Measurements from ENCODE around the gene BARX1. TPM values are rescaled to one million over a fixed set of nuclear protein-coding genes. Genes with fewer than 3 reads are reported as not detected.

The BARX1 gene
- total and polyA plus RNA-seq, 10 of the 15 experiments (the other 5 are each of a cell fraction or from before 2014, with no cell fraction given), result not detected

DNA sequence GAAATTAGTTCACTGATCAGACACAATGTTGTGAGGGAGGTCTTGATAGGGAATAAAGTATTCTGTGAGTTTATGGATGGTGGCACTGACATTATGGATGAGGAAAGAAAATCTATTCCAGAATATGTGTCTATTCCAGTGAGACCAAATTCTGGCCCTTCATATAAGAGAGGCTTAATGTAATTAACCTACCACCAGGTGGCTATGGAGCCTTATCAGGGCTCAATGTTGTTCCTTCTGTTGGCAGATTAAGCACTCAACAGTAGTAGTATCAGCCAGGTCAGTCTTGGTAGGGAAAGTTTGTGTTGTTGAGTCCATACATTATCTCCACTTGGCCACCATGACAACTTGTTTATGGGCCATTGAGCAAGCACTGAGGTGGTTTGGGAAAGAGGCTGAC is 41.7 kb upstream of the BARX1 start:
- H3K27me3 ChIP-seq (replicated peaks in 1 of 2; ENCODE audit: control insufficient read depth in 2 of 2, insufficient read depth in 2 of 2, low read length in 1 of 2), result no peaks in the 10 kb centered on the region
- no peak for TF ChIP-seq JUND (IDR thresholded peaks at IDR 0.05; ENCODE audit: low read depth, low read length)
- no peak for TF ChIP-seq SREBF2 (IDR thresholded peaks at IDR 0.05; ENCODE audit: low read length)
- TF ChIP-seq POU2F2 (IDR thresholded peaks at IDR 0.05; ENCODE audit: borderline replicate concordance, low read depth, low read length), result no peak
- TF ChIP-seq TCF3 (IDR thresholded peaks at IDR 0.05; ENCODE audit: borderline replicate concordance, insufficient read depth, low read depth, low read length), result no peak
- TF ChIP-seq ZNF384 (IDR thresholded peaks at IDR 0.05; ENCODE audit: borderline replicate concordance, low read depth, low read length), result no peak
- no peak for TF ChIP-seq HCFC1 (IDR thresholded peaks at IDR 0.05; ENCODE audit: low read length)
- TF ChIP-seq SREBF1 (IDR thresholded peaks at IDR 0.05; ENCODE audit: low read length), result no peak
- no peak for TF ChIP-seq PKNOX1 (IDR thresholded peaks at IDR 0.05)
- TF ChIP-seq, protein P1, sequence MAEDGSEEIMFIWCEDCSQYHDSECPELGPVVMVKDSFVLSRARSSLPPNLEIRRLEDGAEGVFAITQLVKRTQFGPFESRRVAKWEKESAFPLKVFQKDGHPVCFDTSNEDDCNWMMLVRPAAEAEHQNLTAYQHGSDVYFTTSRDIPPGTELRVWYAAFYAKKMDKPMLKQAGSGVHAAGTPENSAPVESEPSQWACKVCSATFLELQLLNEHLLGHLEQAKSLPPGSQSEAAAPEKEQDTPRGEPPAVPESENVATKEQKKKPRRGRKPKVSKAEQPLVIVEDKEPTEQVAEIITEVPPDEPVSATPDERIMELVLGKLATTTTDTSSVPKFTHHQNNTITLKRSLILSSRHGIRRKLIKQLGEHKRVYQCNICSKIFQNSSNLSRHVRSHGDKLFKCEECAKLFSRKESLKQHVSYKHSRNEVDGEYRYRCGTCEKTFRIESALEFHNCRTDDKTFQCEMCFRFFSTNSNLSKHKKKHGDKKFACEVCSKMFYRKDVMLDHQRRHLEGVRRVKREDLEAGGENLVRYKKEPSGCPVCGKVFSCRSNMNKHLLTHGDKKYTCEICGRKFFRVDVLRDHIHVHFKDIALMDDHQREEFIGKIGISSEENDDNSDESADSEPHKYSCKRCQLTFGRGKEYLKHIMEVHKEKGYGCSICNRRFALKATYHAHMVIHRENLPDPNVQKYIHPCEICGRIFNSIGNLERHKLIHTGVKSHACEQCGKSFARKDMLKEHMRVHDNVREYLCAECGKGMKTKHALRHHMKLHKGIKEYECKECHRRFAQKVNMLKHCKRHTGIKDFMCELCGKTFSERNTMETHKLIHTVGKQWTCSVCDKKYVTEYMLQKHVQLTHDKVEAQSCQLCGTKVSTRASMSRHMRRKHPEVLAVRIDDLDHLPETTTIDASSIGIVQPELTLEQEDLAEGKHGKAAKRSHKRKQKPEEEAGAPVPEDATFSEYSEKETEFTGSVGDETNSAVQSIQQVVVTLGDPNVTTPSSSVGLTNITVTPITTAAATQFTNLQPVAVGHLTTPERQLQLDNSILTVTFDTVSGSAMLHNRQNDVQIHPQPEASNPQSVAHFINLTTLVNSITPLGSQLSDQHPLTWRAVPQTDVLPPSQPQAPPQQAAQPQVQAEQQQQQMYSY (CRISPR knock-in tag; IDR thresholded peaks at IDR 0.05), result no peak
- no peak for DNase-seq (ENCODE audit: low read depth, low spot score)
- RAD21 ChIA-PET (ENCODE audit: unreplicated experiment), result no interaction called here
- intact Hi-C loops (cut with micrococcal nuclease; ENCODE audit: unreplicated experiment) (no loop called here), in situ Hi-C loops (cut with MboI) (no loop called here)
- H4K20me1 ChIP-seq (ENCODE audit: control insufficient read depth, insufficient read depth), result no peaks in the 10 kb centered on the region
- no peak overlapping the region for H3K4me3 ChIP-seq
- no peak overlapping the region for H3K4me2 ChIP-seq (ENCODE audit: control insufficient read depth, insufficient read depth)
- no peaks in the 10 kb centered on the region for H3K4me1 ChIP-seq (ENCODE audit: control insufficient read depth, insufficient read depth, low read length)
- H3K36me3 ChIP-seq (ENCODE audit: control insufficient read depth in 2 of 2, insufficient read depth in 2 of 2, low read length in 1 of 2), result no peaks in the 10 kb centered on the region
- CTCF ChIA-PET, result no interaction called here
- ATAC-seq, result no peak
- no peaks in the 10 kb centered on the region for H3K79me2 ChIP-seq (ENCODE audit: control insufficient read depth, insufficient read depth, low read length)
- FAIRE-seq, result no peak
- H3K27ac ChIP-seq (ENCODE audit: control insufficient read depth, insufficient read depth), result no peak overlapping the region
- POLR2A ChIA-PET, result no interaction called here
- SMC1A ChIA-PET (ENCODE audit: uncharacterized antibody, unreplicated experiment), result no interaction called here
- H2AFZ ChIP-seq (ENCODE audit: control insufficient read depth, low read depth, low read length), result no peak overlapping the region
- BruUV-seq (replicated peaks), result no TSS peak
- no peaks in the 10 kb centered on the region for H3K9me3 ChIP-seq (replicated peaks; ENCODE audit: control insufficient read depth, insufficient read depth, low read length)
- no peak overlapping the region for H3K9ac ChIP-seq (ENCODE audit: control insufficient read depth, insufficient read depth, low read length)
